ENCODE data around the gene RPS16.

The RPS16 gene

DNA sequence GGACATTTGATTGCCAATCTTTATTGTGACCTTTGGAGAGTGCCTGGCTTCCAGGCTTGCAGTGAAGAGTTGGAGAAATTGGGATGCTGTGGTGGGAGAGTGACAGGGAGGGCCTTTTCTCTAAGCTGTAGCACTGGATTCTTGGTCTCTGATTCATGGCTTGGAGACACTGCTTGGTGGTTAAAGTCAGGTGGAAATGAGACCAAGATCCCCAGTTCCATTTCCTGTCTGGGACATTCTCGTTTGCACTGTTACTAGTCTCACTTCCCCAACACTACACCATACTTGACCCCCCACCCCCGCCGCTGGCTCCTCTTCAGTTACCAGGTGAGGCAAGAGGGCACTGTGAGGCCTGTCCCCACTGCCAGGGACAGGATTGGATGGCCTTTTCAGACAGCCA is 12.5 kb upstream of the RPS16 start:
- no peak for DNase-seq

DNA sequence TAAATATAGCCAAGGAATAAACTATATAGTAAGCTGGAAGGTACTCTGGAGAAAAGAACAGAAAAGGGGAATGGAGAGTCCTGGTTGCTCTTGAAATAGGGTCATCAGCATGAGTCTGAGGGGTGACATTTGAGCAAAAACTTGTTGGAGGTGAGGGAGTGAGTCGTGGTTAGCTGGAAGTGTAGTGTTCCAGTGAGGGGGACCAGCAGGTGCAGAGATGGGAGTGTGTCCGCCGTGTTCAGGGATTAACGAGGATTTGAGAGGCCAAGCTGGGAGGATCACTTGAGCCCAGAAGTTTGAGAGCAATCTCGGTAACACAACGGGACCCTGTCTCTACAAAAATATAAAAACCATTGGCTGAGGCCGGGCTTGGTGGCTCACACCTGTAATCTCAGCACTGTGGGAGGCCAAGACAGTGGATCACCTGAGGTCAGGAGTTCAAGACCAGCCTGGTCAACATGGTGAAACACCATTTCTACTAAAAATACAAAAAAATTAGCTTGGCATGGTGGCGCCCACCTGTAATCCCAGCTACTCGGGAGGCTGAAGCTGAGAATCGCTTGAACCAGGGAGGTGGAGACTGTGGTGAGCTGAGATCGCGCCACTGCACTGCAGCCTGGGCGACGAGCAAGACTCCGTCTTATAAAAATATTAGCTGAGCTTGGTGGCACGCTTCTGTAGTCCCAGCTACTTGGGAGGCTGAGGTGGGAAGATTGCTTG is 10.8 kb upstream of the RPS16 start:
- no peak for DNase-seq

DNA sequence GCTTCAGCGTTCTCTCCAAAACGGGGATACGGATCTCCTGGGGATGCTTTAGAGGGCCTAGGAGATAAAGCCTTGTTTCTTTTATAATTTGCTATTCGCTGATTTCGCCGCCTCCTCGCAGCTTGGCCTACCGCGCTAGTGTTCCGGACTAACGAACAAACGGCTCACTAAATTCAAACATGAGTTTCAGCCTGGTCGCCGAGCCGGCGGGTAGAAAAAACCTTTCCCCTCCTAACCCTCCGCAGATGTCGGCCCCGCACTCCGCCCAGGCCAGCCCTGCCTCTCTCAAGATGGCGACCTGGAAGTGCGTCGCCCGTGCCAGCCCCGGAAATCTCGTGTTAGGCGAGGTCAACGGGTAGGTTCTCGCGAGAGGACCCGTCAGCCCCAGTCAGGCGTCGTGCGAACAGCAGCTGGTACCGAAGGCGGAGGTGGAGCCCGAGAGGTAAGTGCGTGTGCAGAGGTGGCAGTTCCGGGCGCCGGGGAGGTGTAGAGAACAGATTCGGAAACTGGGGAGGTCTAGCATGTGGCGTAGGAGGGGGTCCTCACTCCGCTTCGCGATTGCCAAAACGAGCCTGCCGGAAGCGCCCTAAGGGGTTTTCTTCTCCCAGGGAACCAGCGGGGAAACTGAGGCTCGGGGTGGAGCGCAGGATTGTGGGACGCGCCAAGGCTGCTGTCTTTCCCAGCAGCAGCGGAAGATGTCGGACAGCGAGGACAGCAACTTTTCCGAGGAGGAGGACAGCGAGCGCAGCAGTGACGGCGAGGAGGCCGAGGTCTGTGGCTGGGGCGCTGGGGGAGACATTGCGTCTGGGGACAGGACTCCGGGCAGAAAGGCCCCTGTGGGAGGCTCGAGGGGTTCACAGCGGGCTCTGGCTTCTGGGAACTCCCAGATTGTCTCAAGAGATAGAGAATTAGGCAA is 9.7 kb upstream of the RPS16 start, which contains the start of gene SUPT5H:
Gene SUPT5H (plus strand): TSS at position 387 of the 916 bp plus-strand sequence. CDS start 309 bp downstream, at position 696.
- DNase-seq: peak; percentile 97 to 98

DNA sequence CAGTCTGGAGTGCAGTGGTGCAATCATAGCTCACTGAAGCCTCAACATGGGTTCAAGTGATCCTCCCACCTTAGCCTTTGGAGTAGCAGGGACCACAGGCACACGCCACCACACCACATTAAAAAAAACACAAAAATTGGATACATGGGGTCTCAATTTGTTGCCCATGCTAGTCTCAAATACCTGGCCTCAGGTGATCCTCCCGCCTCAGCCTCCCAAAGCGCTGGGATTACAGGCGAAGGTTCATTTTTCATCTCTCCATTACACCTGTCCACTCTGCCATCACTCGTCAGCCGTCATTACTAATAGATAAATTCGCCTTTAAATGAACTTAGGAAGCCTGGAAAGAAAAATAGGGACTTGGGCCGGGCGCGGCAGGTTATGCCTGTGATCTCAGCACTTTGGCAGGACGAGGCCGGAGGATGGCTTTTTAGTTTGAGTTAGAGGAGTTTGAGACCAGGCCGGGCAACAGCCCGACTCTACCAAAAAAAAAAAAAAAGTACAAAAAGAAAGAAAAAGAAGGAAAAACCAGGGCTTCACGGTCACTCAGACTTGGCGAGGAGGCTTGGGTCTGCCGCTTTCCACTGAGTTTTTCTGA is 8.9 kb upstream of the RPS16 start:
- no peak for DNase-seq

DNA sequence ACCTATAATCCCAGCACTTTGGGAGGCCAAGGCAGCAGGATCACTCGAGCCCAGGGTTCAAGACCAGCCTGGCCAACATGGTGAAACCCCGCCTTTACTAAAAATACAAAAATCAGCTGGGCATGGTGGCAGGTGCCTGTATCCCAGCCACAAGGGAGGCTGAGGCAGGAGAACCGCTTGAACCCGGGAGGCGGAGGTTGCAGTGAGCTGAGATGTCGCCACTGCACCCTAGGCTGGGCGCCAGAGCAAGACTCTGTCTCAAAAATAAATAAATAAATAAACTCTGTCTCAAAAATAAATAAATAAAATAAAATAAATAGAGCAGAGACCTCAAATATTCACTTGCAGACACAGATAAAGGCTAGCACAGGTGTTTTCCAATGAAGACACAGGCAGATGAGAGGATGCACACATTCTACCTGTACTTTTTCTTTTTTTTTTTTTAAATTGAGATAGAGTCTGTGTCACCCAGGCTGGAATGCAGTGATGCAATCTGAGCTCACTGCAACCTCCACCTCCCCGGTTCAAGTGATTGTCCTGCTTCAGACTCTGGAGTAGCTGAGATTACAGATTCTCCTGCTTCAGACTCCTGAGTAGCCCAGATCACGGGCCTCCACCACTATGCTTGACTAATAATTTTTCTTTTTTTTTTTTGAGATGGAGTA is 2.7 kb upstream of the RPS16 start:
- no peak for DNase-seq

DNA sequence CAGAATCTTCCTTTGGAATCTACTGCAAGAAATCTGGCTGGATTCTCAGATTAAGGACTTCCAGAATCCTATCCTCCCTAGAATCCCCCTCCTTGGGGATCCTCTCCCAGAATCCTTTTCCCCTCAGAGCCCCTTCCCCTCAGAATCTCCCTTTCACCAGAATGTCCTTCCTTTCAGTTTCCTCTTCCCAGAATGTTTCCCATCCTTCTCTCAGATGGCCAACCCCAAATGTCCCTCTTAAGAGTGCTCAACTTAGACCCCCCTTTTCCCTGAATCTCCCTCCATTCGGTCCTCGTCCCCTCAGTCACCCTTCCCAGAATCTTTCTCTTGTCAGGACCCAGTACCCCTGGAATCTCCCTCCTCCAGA is 584 bp upstream of the RPS16 start:
- no peak for DNase-seq

DNA sequence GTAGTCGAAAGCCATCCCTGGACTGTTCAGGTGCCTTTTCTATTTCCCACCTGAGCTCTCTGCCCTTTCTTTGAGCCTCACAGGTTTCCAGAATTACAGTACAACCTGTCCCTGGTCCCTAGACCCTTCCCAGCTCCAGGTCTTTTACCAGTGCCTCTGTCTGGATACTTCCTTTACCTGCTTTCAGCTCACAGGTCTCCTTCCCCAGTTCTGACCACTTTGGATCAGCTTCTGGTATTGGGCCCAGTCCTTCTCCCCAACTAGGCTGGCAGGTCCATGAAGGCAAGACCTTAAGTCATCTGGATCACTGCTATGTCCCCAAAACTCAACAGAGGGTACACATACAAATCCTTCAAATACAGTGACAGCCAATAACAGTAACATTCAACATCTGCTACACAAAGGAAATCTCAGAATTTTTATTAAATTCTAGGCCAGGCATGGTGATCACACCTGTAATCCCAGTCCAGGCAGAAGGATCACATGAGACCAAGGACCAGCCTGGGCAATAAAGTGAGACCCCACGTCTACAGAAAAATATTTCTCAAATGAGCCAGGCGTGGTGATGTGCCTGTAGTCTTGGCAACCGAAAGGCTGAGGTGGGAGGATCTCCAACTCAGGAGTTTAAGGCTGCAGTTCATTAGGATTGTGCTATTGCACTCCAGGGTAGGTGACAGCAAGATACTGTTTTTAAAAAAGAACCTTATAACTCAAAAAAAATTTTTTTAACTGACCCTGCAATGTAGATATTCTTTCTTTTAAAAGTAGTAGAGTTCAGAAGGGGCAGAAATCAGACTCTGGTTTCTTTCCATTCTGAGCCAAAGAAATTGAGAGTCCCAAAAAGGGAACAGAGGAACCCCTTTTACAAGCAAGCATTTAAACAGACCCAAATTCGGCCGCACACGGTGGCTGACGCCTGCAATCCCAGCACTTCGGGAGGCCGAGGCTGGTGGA is 1.3 kb downstream of the RPS16 start:
- DNase-seq: no peak

DNA sequence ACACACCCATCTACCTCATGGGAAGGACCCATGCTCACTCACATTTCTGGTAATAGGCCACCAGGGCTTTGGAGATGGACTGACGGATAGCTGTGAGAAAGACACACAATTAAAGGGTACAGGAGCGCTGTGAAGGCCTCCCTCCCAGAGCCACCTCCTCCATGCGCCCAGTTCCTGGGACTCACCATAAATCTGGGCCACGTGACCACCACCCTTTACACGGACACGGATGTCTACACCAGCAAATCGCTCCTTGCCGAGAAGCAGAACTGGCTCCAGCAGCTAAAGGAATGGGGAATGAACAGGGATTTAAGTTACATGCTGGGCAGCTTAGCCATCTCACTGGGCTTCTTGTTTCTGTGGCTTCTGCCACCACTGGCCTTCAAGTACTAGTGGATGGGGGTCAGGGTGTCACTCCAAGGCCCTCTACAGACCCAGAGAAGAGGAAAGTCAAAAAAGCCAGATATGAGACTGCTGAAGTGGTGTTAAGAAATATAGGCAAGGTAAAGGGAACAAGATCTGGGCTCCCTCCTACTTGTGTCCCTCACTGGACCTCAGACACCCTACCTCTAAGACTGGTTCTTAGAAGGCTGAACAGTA is 2.2 kb downstream of the RPS16 start:
- no peak for DNase-seq

DNA sequence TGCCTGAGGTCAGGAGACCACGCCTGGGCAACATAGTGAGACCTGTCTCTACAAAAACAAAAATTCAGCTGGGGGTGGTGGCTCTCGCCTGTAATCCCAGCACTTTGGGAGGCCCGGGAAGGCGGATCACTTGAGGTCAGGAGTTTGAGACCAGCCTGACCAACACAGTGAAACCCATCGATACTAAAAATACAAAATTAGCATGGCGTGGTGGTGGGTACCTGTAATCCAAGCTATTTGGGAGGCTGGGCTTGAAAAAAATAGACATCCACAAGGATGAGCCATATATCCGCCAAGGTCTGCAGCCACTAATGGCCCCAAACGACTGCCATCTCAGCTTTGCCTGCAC is 3.1 kb downstream of the RPS16 start:
- DNase-seq: no peak

DNA sequence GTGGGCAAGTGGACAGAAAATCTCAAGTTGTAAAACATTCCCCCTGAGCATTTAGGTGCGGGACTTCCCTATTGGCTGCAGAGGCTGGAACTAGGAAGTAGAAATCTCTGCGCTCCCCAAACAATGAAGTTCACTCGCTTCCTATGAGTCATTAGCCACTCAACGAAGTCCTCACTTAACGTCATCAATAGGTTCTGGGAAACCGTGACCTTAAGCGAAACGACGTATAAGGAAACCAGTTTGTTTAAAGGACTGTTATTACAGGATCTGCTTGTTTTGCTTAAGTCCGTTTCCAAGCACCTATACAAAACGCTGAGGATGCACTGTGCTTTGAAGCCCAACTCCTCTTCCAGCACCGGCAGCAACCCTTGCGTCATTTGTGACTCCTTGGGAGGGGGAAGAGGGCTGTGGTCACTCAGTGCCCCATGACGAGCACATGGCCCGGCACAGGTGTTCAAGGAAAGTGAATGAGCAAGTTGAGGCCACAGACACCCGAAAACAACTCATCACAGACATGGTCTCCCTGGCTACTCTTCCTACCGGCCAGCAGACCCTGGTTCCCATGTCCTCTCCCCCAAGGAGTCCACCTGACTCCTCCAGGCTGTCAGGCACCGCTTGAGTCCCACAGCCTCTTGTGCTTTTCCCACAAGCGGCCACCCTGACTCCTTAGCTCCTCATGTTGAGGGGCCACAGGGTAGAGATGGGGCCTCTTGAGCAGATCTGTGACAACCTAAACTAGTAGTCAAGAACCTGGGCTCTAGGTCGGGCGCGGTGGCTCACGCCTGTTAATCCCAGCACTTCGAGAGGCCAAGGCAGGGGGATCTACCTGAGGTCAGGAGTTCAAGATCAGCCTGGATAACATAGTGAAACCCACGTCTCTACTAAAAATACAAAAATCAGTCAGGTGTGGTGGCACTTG is 4.8 kb downstream of the RPS16 start:
- DNase-seq: peak; percentile 51 to 56

DNA sequence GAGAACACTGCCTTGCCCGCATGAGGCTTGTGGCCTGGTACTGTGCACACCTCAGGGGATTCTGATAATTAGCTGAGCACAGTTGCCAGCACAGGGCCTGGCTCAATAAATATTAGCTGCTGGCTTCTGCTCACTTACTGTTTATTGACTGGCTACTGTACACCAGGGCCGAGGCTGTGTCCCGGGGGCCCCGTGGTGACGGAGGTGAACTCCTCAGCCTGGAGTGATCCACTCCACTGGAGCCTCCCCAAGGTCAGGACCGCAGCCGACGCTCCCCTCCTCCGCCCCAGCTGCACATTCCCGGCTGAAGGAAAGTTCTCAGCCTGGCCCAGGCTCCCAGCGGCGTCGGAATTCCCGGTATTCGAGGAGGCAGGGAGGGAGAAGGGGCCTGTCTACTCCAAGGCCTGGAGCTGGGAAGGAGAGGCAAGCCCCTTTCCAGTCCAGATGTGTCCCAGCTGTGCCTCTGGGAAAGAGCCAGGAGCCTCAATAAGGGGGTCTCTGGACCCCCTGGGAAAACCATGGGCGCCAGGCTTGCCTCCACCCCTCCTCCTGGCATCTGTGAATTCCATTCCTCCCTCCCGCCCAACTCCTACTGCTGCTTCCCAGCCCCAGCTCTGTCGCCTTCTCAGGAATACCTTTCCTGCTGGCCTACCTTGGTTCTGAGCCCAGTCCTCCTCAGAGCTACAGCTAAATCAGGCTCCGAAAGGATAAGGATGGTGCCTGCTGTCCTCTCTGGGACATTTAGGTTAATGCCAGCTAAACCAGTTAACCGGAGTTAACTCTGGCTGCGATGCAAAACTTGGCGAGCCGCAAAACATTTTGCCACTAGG is 7.3 kb downstream of the RPS16 start:
- DNase-seq: no peak

DNA sequence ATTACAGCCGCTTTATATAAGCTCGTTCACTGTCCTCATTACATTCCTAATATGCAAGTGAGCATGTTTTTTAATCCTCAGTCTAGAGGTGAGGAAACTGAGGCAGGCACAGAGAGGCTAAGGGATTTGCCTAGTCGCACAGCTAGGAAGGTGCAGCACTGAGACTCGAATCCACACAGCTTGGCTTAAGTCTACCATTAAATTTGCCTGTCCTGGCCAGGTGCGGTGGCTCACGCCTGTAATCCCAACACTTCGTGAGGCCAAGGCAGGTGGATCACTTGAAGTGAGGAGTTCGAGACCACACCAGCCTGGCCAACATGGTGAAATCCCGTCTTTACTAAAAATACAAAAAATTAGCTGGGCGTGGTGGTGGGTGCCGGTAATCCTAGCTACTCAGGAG is 8.0 kb downstream of the RPS16 start:
- DNase-seq: no peak

DNA sequence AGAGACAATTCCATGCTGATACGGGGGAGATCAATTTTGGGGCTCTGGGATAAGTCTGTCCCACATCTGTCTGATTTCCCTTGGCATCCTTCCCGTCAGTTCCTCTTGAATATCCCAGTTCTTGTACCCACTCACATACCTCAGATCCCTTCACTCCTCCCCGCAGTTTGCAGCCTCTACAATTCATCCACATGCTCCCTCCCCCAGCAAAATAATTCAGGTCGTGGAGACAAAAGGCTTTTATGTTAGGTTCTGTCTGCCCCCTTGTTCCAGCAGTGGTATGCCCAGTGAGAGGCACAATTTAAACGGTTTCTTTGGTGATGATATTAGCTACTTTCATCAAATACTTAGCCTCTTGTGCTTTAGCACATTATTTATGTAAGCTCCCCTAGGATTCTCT is 9.6 kb downstream of the RPS16 start:
- no peak for DNase-seq

DNA sequence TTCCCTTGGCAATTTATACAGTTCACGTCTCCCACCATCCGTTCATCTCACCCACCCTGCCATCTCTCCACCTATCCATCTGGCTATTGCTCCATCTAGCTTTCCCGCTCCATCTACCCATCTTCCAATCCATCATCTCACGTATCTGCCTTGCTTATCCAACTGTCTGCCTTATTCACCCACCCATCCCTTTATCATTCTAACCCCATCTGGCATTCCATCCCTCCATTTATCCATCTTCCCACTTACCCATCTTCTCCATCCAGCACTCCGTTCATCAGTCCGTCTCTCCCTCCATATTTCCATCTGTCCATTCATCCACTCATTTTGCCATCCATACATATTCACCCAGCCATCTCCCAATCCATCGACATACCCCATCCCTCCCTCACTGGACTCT is 10.0 kb downstream of the RPS16 start:
- no peak for DNase-seq

DNA sequence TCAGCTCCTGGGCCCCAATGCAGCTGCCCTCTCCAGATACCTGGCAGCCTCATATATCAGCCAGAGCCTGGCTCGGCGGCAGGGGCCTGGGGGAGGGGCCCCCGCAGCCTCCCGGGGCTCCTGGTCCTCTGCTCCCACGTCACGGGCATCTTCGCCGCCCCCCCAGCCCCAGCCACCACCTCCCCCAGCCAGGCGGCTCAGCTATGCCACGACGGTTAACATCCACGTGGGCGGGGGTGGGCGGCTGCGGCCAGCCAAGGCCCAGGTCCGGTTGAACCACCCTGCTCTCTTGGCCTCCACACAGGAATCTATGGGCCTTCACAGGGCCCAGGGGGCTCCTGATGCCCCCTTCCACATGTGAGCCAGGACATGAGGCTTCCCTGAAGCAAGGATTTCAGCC is 10.8 kb downstream of the RPS16 start:
- DNase-seq: no peak

DNA sequence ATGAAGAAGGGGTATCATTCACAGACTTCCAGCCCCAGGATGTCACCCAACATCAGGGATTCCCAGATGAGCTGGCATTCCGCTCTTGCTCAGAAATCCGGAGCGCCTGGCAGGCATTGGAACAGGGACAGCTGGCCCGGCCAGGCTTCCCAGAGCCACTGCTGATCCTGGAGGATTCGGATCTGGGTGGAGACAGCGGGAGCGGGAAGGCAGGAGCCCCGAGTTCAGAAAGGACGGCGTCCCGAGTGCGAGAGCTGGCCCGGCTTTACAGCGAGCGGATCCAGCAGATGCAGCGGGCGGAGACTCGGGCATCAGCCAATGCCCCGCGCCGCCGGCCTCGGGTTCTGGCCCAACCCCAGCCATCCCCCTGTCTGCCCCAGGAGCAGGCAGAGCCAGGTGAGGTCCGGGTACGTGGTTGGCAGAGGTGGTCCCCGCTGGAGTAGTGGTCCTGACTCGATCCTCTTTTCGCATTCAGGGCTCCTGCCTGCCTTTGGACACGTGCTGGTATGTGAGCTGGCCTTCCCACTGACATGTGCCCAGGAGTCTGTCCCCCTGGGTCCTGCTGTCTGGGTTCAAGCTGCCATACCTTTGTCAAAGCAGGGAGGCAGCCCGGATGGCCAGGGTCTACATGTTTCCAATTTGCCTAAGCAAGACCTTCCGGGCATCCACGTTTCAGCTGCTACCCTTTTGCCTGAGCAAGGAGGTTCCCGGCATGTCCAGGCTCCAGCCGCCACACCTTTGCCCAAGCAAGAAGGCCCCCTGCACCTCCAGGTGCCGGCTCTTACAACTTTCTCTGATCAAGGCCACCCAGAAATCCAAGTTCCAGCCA is 12.3 kb downstream of the RPS16 start:
- DNase-seq: no peak

DNA sequence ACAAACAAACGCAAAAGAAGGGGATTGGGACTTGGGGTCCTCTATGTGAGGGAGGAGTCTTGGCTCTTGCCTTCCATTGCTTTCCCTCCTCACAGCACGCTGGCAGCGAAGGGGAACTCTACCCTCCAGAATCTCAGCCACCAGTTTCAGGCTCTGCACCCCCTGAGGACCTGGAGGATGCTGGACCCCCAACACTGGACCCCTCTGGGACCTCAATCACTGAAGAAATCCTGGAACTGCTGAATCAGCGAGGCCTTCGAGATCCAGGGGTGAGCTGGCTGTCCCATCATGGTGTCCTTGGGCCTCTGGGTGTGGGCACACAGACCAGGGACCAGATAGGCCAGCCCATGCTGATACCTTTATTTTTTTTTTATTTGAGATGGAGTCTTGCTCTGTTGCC is 13.7 kb downstream of the RPS16 start:
- DNase-seq: no peak

DNA sequence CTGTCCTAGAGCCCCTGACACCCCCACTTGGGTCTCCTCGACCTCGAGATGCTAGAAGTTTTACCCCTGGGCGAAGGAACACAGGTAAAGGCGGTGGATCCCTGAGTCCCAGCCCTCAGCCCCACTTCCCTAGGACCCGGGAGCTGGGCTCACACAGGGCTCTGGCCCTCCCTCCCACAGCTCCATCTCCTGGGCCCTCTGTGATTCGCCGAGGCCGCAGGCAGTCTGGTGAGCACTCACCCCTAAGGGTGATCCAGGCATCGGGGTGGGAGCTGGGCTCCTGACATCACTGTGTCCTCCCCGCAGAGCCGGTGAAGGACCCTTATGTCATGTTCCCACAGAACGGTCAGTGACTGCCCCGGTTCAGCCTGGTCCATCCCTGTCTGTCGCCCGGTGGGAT is 15.0 kb downstream of the RPS16 start:
- no peak for DNase-seq

DNA sequence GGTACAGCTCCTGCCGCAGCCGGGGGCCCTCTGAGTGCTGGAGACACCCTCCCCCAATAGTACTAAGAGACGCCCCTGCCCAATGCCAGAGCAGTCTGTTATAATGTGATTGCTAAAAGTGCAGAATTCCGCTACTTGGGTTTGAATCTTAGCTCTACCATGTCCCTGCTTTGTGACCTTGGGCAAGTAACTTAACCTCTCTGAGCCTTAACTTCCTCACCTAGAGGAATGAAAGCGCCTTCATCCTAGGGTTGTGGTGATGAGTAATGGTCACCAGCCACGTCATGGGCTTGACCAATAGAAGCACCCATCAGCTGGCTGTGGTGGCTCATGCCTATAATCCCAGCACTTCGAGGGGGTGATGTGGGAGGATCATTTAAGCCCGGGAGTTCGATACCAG is 16.7 kb downstream of the RPS16 start:
- no peak for DNase-seq
